Fibroblast of lung (primary cell): ENCODE measurements around the gene STAB2.

Source experiments
- CTCF ChIP-seq, 2 donors: IDR thresholded peaks in 1 of 2; conservative IDR thresholded peaks in 1 of 2; 1 replicate in 1 of 2; 2 replicates in 1 of 2; pipeline ENCODE4 v1.5.1; 2011 to 2012; ENCODE audit warnings: low read length in 2 of 2, control low read depth in 1 of 2, inconsistent platforms in 1 of 2, low read depth in 1 of 2, mild to moderate bottlenecking in 1 of 2
- EZH2 ChIP-seq: IDR thresholded peaks from 2 replicates; pipeline ENCODE4 v1.5.1; 2012; ENCODE audit warnings: low read length, control low read depth, mild to moderate bottlenecking; ENCODE audit errors: missing control alignments

- TF ChIP-seq EZH2: no peak
- TF ChIP-seq CTCF (conservative IDR thresholded peaks at IDR 0.05 in 1 of 2, IDR thresholded peaks at IDR 0.05 in 1 of 2; ENCODE audit: low read depth in 1 of 2, low read length in 2 of 2): no peak
Measured at GRCh38 chr12:103590271-103590670, 3.2 kb downstream of the STAB2 start.
